Liver (tissue), 9 donors: ENCODE data around the gene ZNF24. TPM values are rescaled to one million over a fixed set of nuclear protein-coding genes. Genes with fewer than 3 reads are reported as not detected.

ENCODE experiments used
- DNase-seq: peaks from one replicate; pipeline ENCODE4 v3.0.0-alpha.2; 2017; ENCODE audit warnings: low spot score
- H3K27ac ChIP-seq, 2 donors: one replicate each; pipeline ENCODE4 v1.7.0; 2013; ENCODE audit warnings: inconsistent platforms in 2 of 2, low read length in 2 of 2, control low read depth in 1 of 2, low read depth in 1 of 2, mild to moderate bottlenecking in 1 of 2
- H3K27me3 ChIP-seq, 4 donors: one replicate each; pipeline versions ENCODE4 v1.6.1 to v1.7.0; 2013; ENCODE audit warnings: low read length in 3 of 4, inconsistent platforms in 1 of 4, mild to moderate bottlenecking in 1 of 4, moderate library complexity in 1 of 4; ENCODE audit not compliant: control insufficient read depth in 4 of 4, insufficient read depth in 4 of 4
- H3K36me3 ChIP-seq, 4 donors: one replicate each; pipeline versions ENCODE4 v1.6.1 to v1.7.0; 2013; ENCODE audit warnings: low read length in 3 of 4, mild to moderate bottlenecking in 3 of 4, low read depth in 1 of 4, moderate library complexity in 1 of 4; ENCODE audit not compliant: control insufficient read depth in 4 of 4, insufficient read depth in 3 of 4
- H3K4me1 ChIP-seq, 4 donors: one replicate each; pipeline versions ENCODE4 v1.6.1 to v1.7.0; 2013; ENCODE audit warnings: low read length in 3 of 4, mild to moderate bottlenecking in 3 of 4, moderate library complexity in 1 of 4; ENCODE audit not compliant: control insufficient read depth in 4 of 4, insufficient read depth in 4 of 4
- H3K4me3 ChIP-seq, 3 donors: one replicate each; pipeline versions ENCODE4 v1.6.1 to v1.7.0; 2013; ENCODE audit warnings: low read length in 3 of 3, control low read depth in 1 of 3, low read depth in 1 of 3, mild to moderate bottlenecking in 1 of 3
- H3K9ac ChIP-seq, 2 donors: one replicate each; pipeline ENCODE4 v1.7.0; 2013; ENCODE audit warnings: low read length in 2 of 2, mild to moderate bottlenecking in 2 of 2, moderate library complexity in 2 of 2, control low read depth in 1 of 2, low read depth in 1 of 2
- H3K9me3 ChIP-seq, 4 donors: one replicate each; pipeline versions ENCODE4 v1.6.1 to v1.7.0; 2013; ENCODE audit warnings: low read length in 3 of 4; ENCODE audit not compliant: control insufficient read depth in 4 of 4
- FOXA2 ChIP-seq: IDR thresholded peaks from 2 replicates; pipeline ENCODE4 v1.6.1; 2016; ENCODE audit warnings: antibody characterized with exemption
- GABPA ChIP-seq, 2 donors: IDR thresholded peaks in 1 of 2; conservative IDR thresholded peaks in 1 of 2; 2 replicates each; pipeline ENCODE4 v1.6.1; 2016; ENCODE audit warnings: antibody characterized with exemption in 2 of 2, mild to moderate bottlenecking in 1 of 2, moderate library complexity in 1 of 2
- HNF4A ChIP-seq, 2 donors: conservative IDR thresholded peaks; 2 replicates each; pipeline ENCODE4 v1.6.1; 2016; ENCODE audit warnings: antibody characterized with exemption in 2 of 2, mild to moderate bottlenecking in 2 of 2
- HNF4G ChIP-seq: IDR thresholded peaks from 2 replicates; pipeline ENCODE4 v1.6.1; 2016; ENCODE audit warnings: antibody characterized with exemption
- JUND ChIP-seq, 2 donors: IDR thresholded peaks; 2 replicates each; pipeline ENCODE4 v1.6.1; 2016; ENCODE audit warnings: antibody characterized with exemption in 2 of 2
- RAD21 ChIP-seq, 2 donors: IDR thresholded peaks; 2 replicates each; pipeline ENCODE4 v1.6.1; 2016; ENCODE audit warnings: antibody characterized with exemption in 2 of 2, mild to moderate bottlenecking in 2 of 2
- RXRA ChIP-seq, 2 donors: IDR thresholded peaks; 2 replicates each; pipeline ENCODE4 v1.6.1; 2017 to 2018; ENCODE audit warnings: antibody characterized with exemption in 2 of 2, mild to moderate bottlenecking in 1 of 2
- SP1 ChIP-seq: IDR thresholded peaks from 2 replicates; pipeline ENCODE4 v1.6.1; 2018; ENCODE audit warnings: antibody characterized with exemption, mild to moderate bottlenecking
- TAF1 ChIP-seq: conservative IDR thresholded peaks from 2 replicates; pipeline ENCODE4 v1.6.1; 2016; ENCODE audit warnings: antibody characterized with exemption, mild to moderate bottlenecking
- YY1 ChIP-seq: IDR thresholded peaks from 2 replicates; pipeline ENCODE4 v1.6.1; 2016; ENCODE audit warnings: antibody characterized with exemption, mild to moderate bottlenecking
- WGBS: extraction: QIAGEN DNeasy Blood & Tissue Kit; methylation state at CpG from one replicate; pipeline ENCODE4 v1.1.7; 2013; 5-methylcytosine and 5-hydroxymethylcytosine counted together
- polyA plus RNA-seq, 2 donors: library from polyadenylated mRNA; stranded (reverse) in 1 of 2; unstranded in 1 of 2; fragments of 200-250 nt in 1 of 2; fragments of >200 nt in 1 of 2; fragmentation: Nextera tagmentation in 1 of 2; extraction: Ambion mirVana in 1 of 2; gene quantifications; one replicate each; pipeline versions ENCODE4 v1.2.1 to v1.2.3, GENCODE V29; 2013 to 2015
- total RNA-seq, 2 donors: library from RNA; depleted of rRNA; stranded (reverse); fragments of >200 nt; gene quantifications; one replicate each; pipeline ENCODE4 v1.2.3, GENCODE V29; 2014
- TF ChIP-seq, protein P1 (sequence below): IDR thresholded peaks from 2 replicates; pipeline ENCODE4 v1.6.1; 2016; ENCODE audit warnings: antibody characterized with exemption, mild to moderate bottlenecking
- TF ChIP-seq, protein P2 (sequence below): fragments of 150-350 bp; IDR thresholded peaks from 2 replicates; pipeline ENCODE4 v1.5.1; 2017; ENCODE audit warnings: improper control_type of control experiment, low read depth, low read length; ENCODE audit not compliant: missing input control
- TF ChIP-seq, protein P3 (sequence below): IDR thresholded peaks from 2 replicates; pipeline ENCODE4 v1.6.1; 2016; ENCODE audit warnings: antibody characterized with exemption
- TF ChIP-seq, protein P4 (sequence below): IDR thresholded peaks from 2 replicates; pipeline ENCODE4 v1.6.1; 2016; ENCODE audit warnings: antibody characterized with exemption
- donor health status: healthy.
- donor health status: healthy.
- donor health status: healthy.
- donor health status: healthy.
- donor health status: healthy.

The ZNF24 gene
- total and polyA plus RNA-seq, 4 donors = 9.1 to 30.3 (median 28.9) TPM

DNA sequence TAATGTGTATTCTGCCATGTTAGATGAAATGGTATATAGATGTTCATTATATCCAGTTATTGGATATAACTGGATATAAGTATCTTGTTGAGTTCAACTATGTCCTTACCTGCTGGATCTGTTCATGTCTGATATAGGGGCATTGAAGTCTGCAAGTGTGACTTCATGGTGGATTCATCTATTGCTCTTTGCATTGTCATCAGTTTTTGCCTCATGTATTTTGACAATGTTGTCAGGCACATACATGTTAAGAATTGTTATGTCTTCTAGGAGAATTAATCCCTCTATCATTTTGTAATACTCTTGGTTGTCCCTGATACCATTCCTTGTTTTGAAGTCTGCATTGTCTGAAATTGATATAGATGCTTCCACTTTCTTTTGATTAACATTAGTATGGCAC is 15.4 kb downstream of the ZNF24 start:
- no peaks in the 10 kb centered on the region for H3K27me3 ChIP-seq
- H3K9me3 ChIP-seq = peaks cover 0 to 2% (median 0%) of the 10 kb centered on the region in 4 donors
- TF ChIP-seq HNF4G (no peak), YY1 (no peak), TAF1 (no peak), JUND (IDR thresholded peaks at IDR 0.05) (no peak), SP1 (no peak), GABPA (IDR thresholded peaks at IDR 0.05 in 1 of 2, conservative IDR thresholded peaks at IDR 0.05 in 1 of 2) (no peak), RXRA (IDR thresholded peaks at IDR 0.05) (no peak), FOXA2 (no peak), HNF4A (conservative IDR thresholded peaks at IDR 0.05) (no peak)
- TF ChIP-seq, protein P1, sequence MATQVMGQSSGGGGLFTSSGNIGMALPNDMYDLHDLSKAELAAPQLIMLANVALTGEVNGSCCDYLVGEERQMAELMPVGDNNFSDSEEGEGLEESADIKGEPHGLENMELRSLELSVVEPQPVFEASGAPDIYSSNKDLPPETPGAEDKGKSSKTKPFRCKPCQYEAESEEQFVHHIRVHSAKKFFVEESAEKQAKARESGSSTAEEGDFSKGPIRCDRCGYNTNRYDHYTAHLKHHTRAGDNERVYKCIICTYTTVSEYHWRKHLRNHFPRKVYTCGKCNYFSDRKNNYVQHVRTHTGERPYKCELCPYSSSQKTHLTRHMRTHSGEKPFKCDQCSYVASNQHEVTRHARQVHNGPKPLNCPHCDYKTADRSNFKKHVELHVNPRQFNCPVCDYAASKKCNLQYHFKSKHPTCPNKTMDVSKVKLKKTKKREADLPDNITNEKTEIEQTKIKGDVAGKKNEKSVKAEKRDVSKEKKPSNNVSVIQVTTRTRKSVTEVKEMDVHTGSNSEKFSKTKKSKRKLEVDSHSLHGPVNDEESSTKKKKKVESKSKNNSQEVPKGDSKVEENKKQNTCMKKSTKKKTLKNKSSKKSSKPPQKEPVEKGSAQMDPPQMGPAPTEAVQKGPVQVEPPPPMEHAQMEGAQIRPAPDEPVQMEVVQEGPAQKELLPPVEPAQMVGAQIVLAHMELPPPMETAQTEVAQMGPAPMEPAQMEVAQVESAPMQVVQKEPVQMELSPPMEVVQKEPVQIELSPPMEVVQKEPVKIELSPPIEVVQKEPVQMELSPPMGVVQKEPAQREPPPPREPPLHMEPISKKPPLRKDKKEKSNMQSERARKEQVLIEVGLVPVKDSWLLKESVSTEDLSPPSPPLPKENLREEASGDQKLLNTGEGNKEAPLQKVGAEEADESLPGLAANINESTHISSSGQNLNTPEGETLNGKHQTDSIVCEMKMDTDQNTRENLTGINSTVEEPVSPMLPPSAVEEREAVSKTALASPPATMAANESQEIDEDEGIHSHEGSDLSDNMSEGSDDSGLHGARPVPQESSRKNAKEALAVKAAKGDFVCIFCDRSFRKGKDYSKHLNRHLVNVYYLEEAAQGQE = no peak
- TF ChIP-seq, protein P2, sequence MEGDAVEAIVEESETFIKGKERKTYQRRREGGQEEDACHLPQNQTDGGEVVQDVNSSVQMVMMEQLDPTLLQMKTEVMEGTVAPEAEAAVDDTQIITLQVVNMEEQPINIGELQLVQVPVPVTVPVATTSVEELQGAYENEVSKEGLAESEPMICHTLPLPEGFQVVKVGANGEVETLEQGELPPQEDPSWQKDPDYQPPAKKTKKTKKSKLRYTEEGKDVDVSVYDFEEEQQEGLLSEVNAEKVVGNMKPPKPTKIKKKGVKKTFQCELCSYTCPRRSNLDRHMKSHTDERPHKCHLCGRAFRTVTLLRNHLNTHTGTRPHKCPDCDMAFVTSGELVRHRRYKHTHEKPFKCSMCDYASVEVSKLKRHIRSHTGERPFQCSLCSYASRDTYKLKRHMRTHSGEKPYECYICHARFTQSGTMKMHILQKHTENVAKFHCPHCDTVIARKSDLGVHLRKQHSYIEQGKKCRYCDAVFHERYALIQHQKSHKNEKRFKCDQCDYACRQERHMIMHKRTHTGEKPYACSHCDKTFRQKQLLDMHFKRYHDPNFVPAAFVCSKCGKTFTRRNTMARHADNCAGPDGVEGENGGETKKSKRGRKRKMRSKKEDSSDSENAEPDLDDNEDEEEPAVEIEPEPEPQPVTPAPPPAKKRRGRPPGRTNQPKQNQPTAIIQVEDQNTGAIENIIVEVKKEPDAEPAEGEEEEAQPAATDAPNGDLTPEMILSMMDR = no peak
- TF ChIP-seq, protein P3, sequence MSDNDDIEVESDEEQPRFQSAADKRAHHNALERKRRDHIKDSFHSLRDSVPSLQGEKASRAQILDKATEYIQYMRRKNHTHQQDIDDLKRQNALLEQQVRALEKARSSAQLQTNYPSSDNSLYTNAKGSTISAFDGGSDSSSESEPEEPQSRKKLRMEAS = no peak
- no peak overlapping the region for H3K27ac ChIP-seq
- no peak overlapping the region for H3K4me3 ChIP-seq
- H3K36me3 ChIP-seq = peaks cover 2 to 23% (median 16%) of the 10 kb centered on the region in 4 donors
- DNase-seq = no peak
- no peak overlapping the region for H3K9ac ChIP-seq
- H3K4me1 ChIP-seq = no peaks in the 10 kb centered on the region

DNA sequence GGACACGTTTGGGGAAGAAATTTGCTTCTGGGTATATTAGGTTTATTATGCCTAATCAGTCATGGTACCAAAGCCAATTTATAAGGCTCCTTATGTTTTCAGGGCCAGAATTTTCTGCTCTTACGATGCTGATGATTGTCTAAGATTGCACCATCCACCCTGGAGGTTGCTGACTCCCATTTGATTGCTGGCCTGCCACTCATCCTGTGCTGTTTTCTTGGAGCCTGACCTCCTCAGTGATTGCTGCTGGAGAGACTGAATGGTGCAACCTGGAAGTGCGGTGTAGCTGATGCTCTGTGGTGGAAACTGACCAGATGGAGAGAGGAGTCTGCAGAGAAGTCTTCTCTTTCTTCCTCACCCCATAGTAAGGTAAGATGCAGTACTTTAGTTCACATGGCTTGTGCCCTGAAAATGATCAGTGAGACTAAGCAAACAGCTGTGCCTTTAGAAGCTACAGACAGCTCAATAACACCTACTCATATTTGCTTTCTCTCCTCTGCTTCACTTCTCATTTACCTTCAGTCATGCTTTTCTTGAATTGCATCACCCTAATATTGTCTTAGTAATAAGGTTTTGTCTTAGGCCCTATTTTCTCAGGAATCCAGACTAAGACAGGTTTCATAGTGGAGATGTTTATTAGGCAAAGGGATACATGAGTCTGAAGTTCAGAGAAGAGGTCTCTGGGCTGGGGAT is 17.4 kb downstream of the ZNF24 start:
- Histone ChIP-seq H3K36me3 (peaks cover 0 to 5% (median 2%) of the 10 kb centered on the region in 4 donors), H3K4me3 (no peak overlapping the region), H3K9me3 (peaks cover 0 to 2% (median 0%) of the 10 kb centered on the region in 4 donors), H3K27ac (no peak overlapping the region), H3K4me1 (no peaks in the 10 kb centered on the region), H3K27me3 (no peaks in the 10 kb centered on the region), H3K9ac (no peak overlapping the region)
- 59% methylated on average over 3 of the region's 3 CpGs for WGBS
- TF ChIP-seq FOXA2 (no peak), SP1 (no peak), RAD21 (IDR thresholded peaks at IDR 0.05) (no peak), GABPA (IDR thresholded peaks at IDR 0.05 in 1 of 2, conservative IDR thresholded peaks at IDR 0.05 in 1 of 2) (no peak)
- TF ChIP-seq, protein P3 = no peak
- TF ChIP-seq, protein P4, sequence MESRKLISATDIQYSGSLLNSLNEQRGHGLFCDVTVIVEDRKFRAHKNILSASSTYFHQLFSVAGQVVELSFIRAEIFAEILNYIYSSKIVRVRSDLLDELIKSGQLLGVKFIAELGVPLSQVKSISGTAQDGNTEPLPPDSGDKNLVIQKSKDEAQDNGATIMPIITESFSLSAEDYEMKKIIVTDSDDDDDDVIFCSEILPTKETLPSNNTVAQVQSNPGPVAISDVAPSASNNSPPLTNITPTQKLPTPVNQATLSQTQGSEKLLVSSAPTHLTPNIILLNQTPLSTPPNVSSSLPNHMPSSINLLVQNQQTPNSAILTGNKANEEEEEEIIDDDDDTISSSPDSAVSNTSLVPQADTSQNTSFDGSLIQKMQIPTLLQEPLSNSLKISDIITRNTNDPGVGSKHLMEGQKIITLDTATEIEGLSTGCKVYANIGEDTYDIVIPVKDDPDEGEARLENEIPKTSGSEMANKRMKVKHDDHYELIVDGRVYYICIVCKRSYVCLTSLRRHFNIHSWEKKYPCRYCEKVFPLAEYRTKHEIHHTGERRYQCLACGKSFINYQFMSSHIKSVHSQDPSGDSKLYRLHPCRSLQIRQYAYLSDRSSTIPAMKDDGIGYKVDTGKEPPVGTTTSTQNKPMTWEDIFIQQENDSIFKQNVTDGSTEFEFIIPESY = no peak
- TF ChIP-seq, protein P2 = no peak
- no peak for DNase-seq
